NOMO-1 (cell line): ENCODE data around the gene GMDS.

Source experiments
- DNase-seq, 2 experiments: peaks; one replicate each; lab custom pipeline; 2025; ENCODE audit not compliant: unreplicated experiment in 2 of 2; lab: John Stamatoyannopoulos, UW

Gene GMDS

GRCh38 chr6:1602049-1602713, 643.2 kb downstream of the GMDS start:
- no peak for DNase-seq

GRCh38 chr6:1601158-1602048, 644.0 kb downstream of the GMDS start:
- no peak for DNase-seq

GRCh38 chr6:1600764-1601157, 644.6 kb downstream of the GMDS start:
- DNase-seq = no peak

GRCh38 chr6:1600063-1600763, 645.2 kb downstream of the GMDS start:
- DNase-seq = no peak

- DNase-seq = no peak
Measured at GRCh38 chr6:1599469-1599868, 645.9 kb downstream of the GMDS start.

GRCh38 chr6:1598886-1599285, 646.5 kb downstream of the GMDS start:
- no peak for DNase-seq

GRCh38 chr6:1598433-1598832, 647.0 kb downstream of the GMDS start:
- no peak for DNase-seq

GRCh38 chr6:1597924-1598323, 647.5 kb downstream of the GMDS start:
- no peak for DNase-seq

- DNase-seq = no peak
Measured at GRCh38 chr6:1597121-1597744, 648.2 kb downstream of the GMDS start.

GRCh38 chr6:1596088-1596852, 649.1 kb downstream of the GMDS start:
- peak; percentile 26 to 57 for DNase-seq

- DNase-seq = no peak
Measured at GRCh38 chr6:1595271-1596087, 649.9 kb downstream of the GMDS start.

- no peak for DNase-seq
Measured at GRCh38 chr6:1594445-1595200, 650.8 kb downstream of the GMDS start.

GRCh38 chr6:1593958-1594314, 651.5 kb downstream of the GMDS start:
- no peak for DNase-seq

GRCh38 chr6:1593286-1593957, 652.0 kb downstream of the GMDS start:
- no peak for DNase-seq

- DNase-seq = no peak
Measured at GRCh38 chr6:1592852-1593251, 652.6 kb downstream of the GMDS start.

GRCh38 chr6:1591926-1592325, 653.5 kb downstream of the GMDS start:
- no peak for DNase-seq

GRCh38 chr6:1591243-1591642, 654.2 kb downstream of the GMDS start:
- no peak for DNase-seq

- DNase-seq = no peak
Measured at GRCh38 chr6:1590580-1590979, 654.8 kb downstream of the GMDS start.
